Small intestine (tissue), 7 donors: ENCODE data around the gene ST7. TPM values are rescaled to one million over a fixed set of nuclear protein-coding genes. Genes with fewer than 3 reads are reported as not detected.

Experiments used
- DNase-seq, 2 donors: peaks; one replicate each; pipeline versions ENCODE4 v3.0.0 to v3.0.0-alpha.2; 2013
- FAIRE-seq: peaks from 2 replicates; lab custom pipeline; 2012; peaks lifted over from hg19 to GRCh38; lab: Jason Lieb, UNC
- H3K27ac ChIP-seq, 3 donors: one replicate each; pipeline ENCODE4 v1.5.1; 2013; ENCODE audit warnings: low read length in 2 of 3, mild to moderate bottlenecking in 2 of 3, control low read depth in 1 of 3, inconsistent platforms in 1 of 3, low read depth in 1 of 3, moderate library complexity in 1 of 3
- H3K27me3 ChIP-seq, 3 donors: one replicate each; pipeline ENCODE4 v1.6.1; 2013; ENCODE audit warnings: low read length in 3 of 3, inconsistent platforms in 1 of 3; ENCODE audit not compliant: control insufficient read depth in 3 of 3, insufficient read depth in 3 of 3
- H3K36me3 ChIP-seq, 3 donors: one replicate each; pipeline ENCODE4 v1.6.1; 2013; ENCODE audit warnings: low read length in 3 of 3, inconsistent platforms in 1 of 3, low read depth in 1 of 3, mild to moderate bottlenecking in 1 of 3, moderate library complexity in 1 of 3; ENCODE audit not compliant: control insufficient read depth in 3 of 3, insufficient read depth in 2 of 3
- H3K4me1 ChIP-seq, 3 donors: one replicate each; pipeline ENCODE4 v1.6.1; 2013; ENCODE audit warnings: low read length in 2 of 3, inconsistent platforms in 1 of 3, low read depth in 1 of 3, mild to moderate bottlenecking in 1 of 3, moderate library complexity in 1 of 3; ENCODE audit not compliant: control insufficient read depth in 3 of 3, insufficient read depth in 2 of 3
- H3K4me3 ChIP-seq, 3 donors: one replicate each; pipeline ENCODE4 v1.5.1; 2013; ENCODE audit warnings: low read length in 3 of 3, control low read depth in 1 of 3, inconsistent platforms in 1 of 3, low read depth in 1 of 3, mild to moderate bottlenecking in 1 of 3, moderate library complexity in 1 of 3
- H3K9me3 ChIP-seq, 2 donors: one replicate each; pipeline ENCODE4 v1.6.1; 2013; ENCODE audit warnings: low read depth in 1 of 2, low read length in 1 of 2; ENCODE audit not compliant: control insufficient read depth in 2 of 2, insufficient read depth in 1 of 2
- WGBS, 3 donors: extraction: QIAGEN DNeasy Blood & Tissue Kit; methylation state at CpG; one replicate each; pipeline ENCODE4 v1.1.7; 2013; 5-methylcytosine and 5-hydroxymethylcytosine counted together
- polyA plus RNA-seq, 4 donors: library from polyadenylated mRNA; stranded (reverse) in 3 of 4; unstranded in 1 of 4; fragments of 200-250 nt in 3 of 4; fragments of 120-200 nt in 1 of 4; gene quantifications; one replicate each; pipeline versions ENCODE4 v1.2.1 to v1.2.3, GENCODE V29; 2013
- donor health status: healthy with polysubstance abuse.
- donor health status: control.
- donor health status: control.
- donor health status: Bipolar disorder and iron deficiency.
- donor health status: healthy.

ST7 gene
- polyA plus RNA-seq, 4 donors, result 8.3 to 27.7 (median 13.0) TPM

GRCh38 chr7:117017017-117017451 lies 63.7 kb downstream of the ST7 start:
- DNase-seq, result no peak
- H3K27ac ChIP-seq, result no peak overlapping the region
- FAIRE-seq, result no peak
- no peaks in the 10 kb centered on the region for H3K9me3 ChIP-seq
- H3K27me3 ChIP-seq, result no peaks in the 10 kb centered on the region
- no peaks in the 10 kb centered on the region for H3K4me1 ChIP-seq
- H3K36me3 ChIP-seq, result no peaks in the 10 kb centered on the region
- H3K4me3 ChIP-seq, result no peak overlapping the region
- WGBS, 3 donors, result 84 to 91% (median 85%) methylated on average over 4 of the region's 4 CpGs

GRCh38 chr7:117017702-117018266 lies 64.5 kb downstream of the ST7 start:
- Histone ChIP-seq H3K27ac (no peak overlapping the region), H3K27me3 (no peaks in the 10 kb centered on the region), H3K36me3 (no peaks in the 10 kb centered on the region), H3K9me3 (no peaks in the 10 kb centered on the region), H3K4me1 (no peaks in the 10 kb centered on the region), H3K4me3 (no peak overlapping the region)
- FAIRE-seq (no peak), DNase-seq (no peak)
- 72 to 80% (median 79%) methylated on average over 4 of the region's 4 CpGs for WGBS, 3 donors

- H3K27ac ChIP-seq, result no peak overlapping the region
- H3K27me3 ChIP-seq, result no peaks in the 10 kb centered on the region
- no peaks in the 10 kb centered on the region for H3K36me3 ChIP-seq
- no peak for DNase-seq
- no peaks in the 10 kb centered on the region for H3K9me3 ChIP-seq
- no peaks in the 10 kb centered on the region for H3K4me1 ChIP-seq
- no peak overlapping the region for H3K4me3 ChIP-seq
- FAIRE-seq, result no peak
- WGBS, 3 donors, result 92 to 96% (median 95%) methylated on average over 1 of the region's 1 CpG
These were observed 65.4 kb downstream of the ST7 start for GRCh38 chr7:117018713-117019112.

- DNase-seq (no peak), FAIRE-seq (no peak)
- no peaks in the 10 kb centered on the region for H3K36me3 ChIP-seq
- no peak overlapping the region for H3K27ac ChIP-seq
- no peaks in the 10 kb centered on the region for H3K27me3 ChIP-seq
- no peaks in the 10 kb centered on the region for H3K4me1 ChIP-seq
- WGBS, 3 donors, result 88 to 94% (median 93%) methylated on average over 2 of the region's 2 CpGs
- no peaks in the 10 kb centered on the region for H3K9me3 ChIP-seq
- no peak overlapping the region for H3K4me3 ChIP-seq
These were observed 66.0 kb downstream of the ST7 start for GRCh38 chr7:117019287-117019686.

- H3K27ac ChIP-seq, result peak overlapping the region in 1 of 3 donors; percentile 67
These were observed 66.7 kb downstream of the ST7 start for GRCh38 chr7:117019786-117020590.

GRCh38 chr7:117020591-117020973 lies 67.3 kb downstream of the ST7 start:
- DNase-seq (peak in 1 of 2 donors; percentile 33), FAIRE-seq (no peak)
- Histone ChIP-seq H3K27me3 (no peaks in the 10 kb centered on the region), H3K36me3 (no peaks in the 10 kb centered on the region), H3K27ac (peak overlapping the region in 1 of 3 donors; percentile 67), H3K4me1 (no peaks in the 10 kb centered on the region), H3K4me3 (peak overlapping the region in 1 of 3 donors; percentile 35), H3K9me3 (no peaks in the 10 kb centered on the region)
- 65 to 86% (median 78%) methylated on average over 1 of the region's 1 CpG for WGBS, 3 donors

More at GRCh38 chr7:117019786-117020590, 66.7 kb downstream of the ST7 start:
- Histone ChIP-seq H3K4me3 (peak overlapping the region in 1 of 3 donors; percentile 35), H3K36me3 (no peaks in the 10 kb centered on the region), H3K4me1 (no peaks in the 10 kb centered on the region), H3K27me3 (no peaks in the 10 kb centered on the region), H3K9me3 (no peaks in the 10 kb centered on the region)
- WGBS, 3 donors, result 58 to 82% (median 80%) methylated on average over 18 of the region's 18 CpGs
- FAIRE-seq (no peak), DNase-seq (peak in 1 of 2 donors; percentile 76)

GRCh38 chr7:117021366-117021765 lies 68.1 kb downstream of the ST7 start:
- H3K27ac ChIP-seq, result no peak overlapping the region
- no peaks in the 10 kb centered on the region for H3K4me1 ChIP-seq
- no peak overlapping the region for H3K4me3 ChIP-seq
- 24 to 63% (median 26%) methylated on average over 2 of the region's 2 CpGs for WGBS, 3 donors
- FAIRE-seq (no peak), DNase-seq (no peak)
- no peaks in the 10 kb centered on the region for H3K27me3 ChIP-seq
- H3K9me3 ChIP-seq, result no peaks in the 10 kb centered on the region
- H3K36me3 ChIP-seq, result no peaks in the 10 kb centered on the region

GRCh38 chr7:117021986-117022385 lies 68.7 kb downstream of the ST7 start:
- no peak for FAIRE-seq
- H3K4me3 ChIP-seq, result no peak overlapping the region
- H3K36me3 ChIP-seq, result no peaks in the 10 kb centered on the region
- DNase-seq, result no peak
- no peaks in the 10 kb centered on the region for H3K9me3 ChIP-seq
- no peaks in the 10 kb centered on the region for H3K4me1 ChIP-seq
- H3K27me3 ChIP-seq, result no peaks in the 10 kb centered on the region
- WGBS, 3 donors, result 89 to 94% (median 93%) methylated on average over 5 of the region's 5 CpGs
- no peak overlapping the region for H3K27ac ChIP-seq
